Measurements from ENCODE around the gene KATNBL1.
"Not testable (repeated sequence)": the region's sequence is repeated elsewhere in the genome, so short reads cannot be mapped to it uniquely, and the experiment has no call there.

KATNBL1 gene

GRCh38 chr15:34203936-34204335, 6.0 kb downstream of the KATNBL1 start:
- DNase-seq (ENCODE audit: extremely low read depth in 1 of 2, low read depth in 1 of 2), result no peak

- no peak for DNase-seq (ENCODE audit: extremely low read depth in 1 of 2, low read depth in 1 of 2)
Observed at GRCh38 chr15:34203305-34203704, 6.6 kb downstream of the KATNBL1 start.

- DNase-seq (ENCODE audit: extremely low read depth in 1 of 2, low read depth in 1 of 2), result not testable (repeated sequence)
Observed at GRCh38 chr15:34193272-34193671, 16.6 kb downstream of the KATNBL1 start.

GRCh38 chr15:34188711-34189110, 21.2 kb downstream of the KATNBL1 start:
- DNase-seq (ENCODE audit: extremely low read depth in 1 of 2, low read depth in 1 of 2), result no peak

- DNase-seq (ENCODE audit: extremely low read depth in 1 of 2, low read depth in 1 of 2), result no peak
Observed at GRCh38 chr15:34185666-34186065, 24.2 kb downstream of the KATNBL1 start.

GRCh38 chr15:34182942-34183341, 27.0 kb downstream of the KATNBL1 start:
- no peak for DNase-seq (ENCODE audit: extremely low read depth in 1 of 2, low read depth in 1 of 2)

- no peak for DNase-seq (ENCODE audit: extremely low read depth in 1 of 2, low read depth in 1 of 2)
Observed at GRCh38 chr15:34179234-34179633, 30.7 kb downstream of the KATNBL1 start.

- DNase-seq (ENCODE audit: extremely low read depth in 1 of 2, low read depth in 1 of 2), result not testable (repeated sequence)
Observed at GRCh38 chr15:34165987-34166573, 43.8 kb downstream of the KATNBL1 start.

- no peak for DNase-seq (ENCODE audit: extremely low read depth in 1 of 2, low read depth in 1 of 2)
Observed at GRCh38 chr15:34161329-34161963, 48.5 kb downstream of the KATNBL1 start.

- no peak for DNase-seq (ENCODE audit: extremely low read depth in 1 of 2, low read depth in 1 of 2)
Observed at GRCh38 chr15:34160735-34161134, 49.2 kb downstream of the KATNBL1 start.

GRCh38 chr15:34158355-34158754, 51.5 kb downstream of the KATNBL1 start:
- DNase-seq (ENCODE audit: extremely low read depth in 1 of 2, low read depth in 1 of 2), result no peak

GRCh38 chr15:34155859-34156258, 54.0 kb downstream of the KATNBL1 start:
- no peak for DNase-seq (ENCODE audit: extremely low read depth in 1 of 2, low read depth in 1 of 2)

GRCh38 chr15:34154725-34155204, 55.1 kb downstream of the KATNBL1 start:
- DNase-seq (ENCODE audit: extremely low read depth in 1 of 2, low read depth in 1 of 2), result no peak

- DNase-seq (ENCODE audit: extremely low read depth in 1 of 2, low read depth in 1 of 2), result no peak
Observed at GRCh38 chr15:34147371-34148140, 62.3 kb downstream of the KATNBL1 start.

GRCh38 chr15:34133511-34133910, 76.4 kb downstream of the KATNBL1 start:
- no peak for DNase-seq (ENCODE audit: extremely low read depth in 1 of 2, low read depth in 1 of 2)

GRCh38 chr15:34132881-34133280, 77.0 kb downstream of the KATNBL1 start:
- no peak for DNase-seq (ENCODE audit: extremely low read depth in 1 of 2, low read depth in 1 of 2)

- DNase-seq (ENCODE audit: extremely low read depth in 1 of 2, low read depth in 1 of 2), result no peak
Observed at GRCh38 chr15:34128898-34129297, 81.0 kb downstream of the KATNBL1 start.

- no peak for DNase-seq (ENCODE audit: extremely low read depth in 1 of 2, low read depth in 1 of 2)
Observed at GRCh38 chr15:34126522-34126921, 83.4 kb downstream of the KATNBL1 start.

- no peak for DNase-seq (ENCODE audit: extremely low read depth in 1 of 2, low read depth in 1 of 2)
Observed at GRCh38 chr15:34125945-34126344, 84.0 kb downstream of the KATNBL1 start.

- no peak for DNase-seq (ENCODE audit: extremely low read depth in 1 of 2, low read depth in 1 of 2)
Observed at GRCh38 chr15:34124651-34125050, 85.2 kb downstream of the KATNBL1 start.

- DNase-seq (ENCODE audit: extremely low read depth in 1 of 2, low read depth in 1 of 2), result no peak
Observed at GRCh38 chr15:34122771-34123183, 87.1 kb downstream of the KATNBL1 start.

GRCh38 chr15:34121786-34122185, 88.1 kb downstream of the KATNBL1 start:
- DNase-seq (ENCODE audit: extremely low read depth in 1 of 2, low read depth in 1 of 2), result not testable (repeated sequence)

Measured in activated CD8-positive, alpha-beta memory T cell treated with anti-CD3 and anti-CD28 coated beads for 1 hour (primary cell).